Glomerular visceral epithelial cell (primary cell): Measurements from ENCODE around the gene FAM83B.
"Not testable (repeated sequence)": the region's sequence is repeated elsewhere in the genome, so short reads cannot be mapped to it uniquely, and the experiment has no call there.

ENCODE experiments used
- DNase-seq: peaks from one replicate; pipeline ENCODE4 v3.0.0-alpha.2; 2016; ENCODE audit errors: extremely low spot score

The FAM83B gene

GRCh38 chr6:54861905-54862616 lies 15.5 kb downstream of the FAM83B start:
- DNase-seq: no peak

- DNase-seq: no peak
Measured at GRCh38 chr6:54864272-54864671, 17.7 kb downstream of the FAM83B start.

DNA sequence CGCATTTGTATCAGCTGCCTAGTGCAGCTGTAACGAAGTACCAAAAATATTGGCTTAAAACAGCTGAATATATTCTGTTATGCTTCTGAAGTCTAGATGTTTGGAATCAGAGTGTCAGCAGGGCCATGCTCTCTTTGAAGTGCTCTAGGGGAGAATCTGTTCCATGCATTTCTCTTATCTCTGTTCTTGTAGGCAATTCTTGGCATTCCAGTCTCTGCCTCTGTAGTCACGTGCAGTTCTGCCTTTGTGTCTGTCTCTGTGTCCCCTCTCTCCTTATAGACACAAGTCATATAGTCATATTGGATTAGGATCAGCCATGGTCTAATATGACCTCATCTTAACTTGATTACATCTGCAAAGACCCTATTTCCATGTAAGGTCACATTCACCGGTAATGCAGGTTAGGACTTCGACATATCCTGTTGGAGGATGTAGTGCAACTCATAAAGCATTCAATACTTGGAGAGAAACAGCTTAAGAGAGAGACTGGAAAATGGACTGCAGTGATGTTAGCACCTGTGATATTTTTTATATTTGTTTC lies 18.6 kb downstream of the FAM83B start:
- no peak for DNase-seq

GRCh38 chr6:54868556-54868955 lies 22.0 kb downstream of the FAM83B start:
- no peak for DNase-seq

- no peak for DNase-seq
Measured at GRCh38 chr6:54873599-54873998, 27.0 kb downstream of the FAM83B start.

GRCh38 chr6:54874349-54875048 lies 27.9 kb downstream of the FAM83B start:
- DNase-seq: peak; percentile 35

GRCh38 chr6:54875539-54875938 lies 29.0 kb downstream of the FAM83B start:
- DNase-seq: no peak

- no peak for DNase-seq
Measured at GRCh38 chr6:54876365-54876764, 29.8 kb downstream of the FAM83B start.

GRCh38 chr6:54876871-54877270 lies 30.3 kb downstream of the FAM83B start:
- no peak for DNase-seq

GRCh38 chr6:54877713-54878317 lies 31.2 kb downstream of the FAM83B start:
- DNase-seq: peak; percentile 5

DNA sequence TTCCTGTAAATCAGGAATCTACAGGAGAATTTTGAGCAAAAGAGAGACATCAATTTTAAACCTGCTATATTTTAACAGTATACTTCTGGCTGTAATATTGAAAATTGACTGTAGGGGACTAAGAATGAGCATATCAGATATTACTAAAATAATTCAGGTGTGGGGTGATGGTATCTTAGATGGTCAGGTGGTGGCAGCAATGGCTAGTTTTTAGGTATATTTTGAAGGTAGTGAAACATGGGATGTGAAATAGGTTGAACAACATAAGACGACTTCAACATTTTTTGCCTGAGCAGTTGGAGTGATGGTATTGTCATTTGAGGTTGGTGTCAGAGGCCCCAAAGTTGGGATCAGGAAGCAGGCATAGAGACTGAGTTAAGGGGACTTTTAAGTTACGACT lies 32.1 kb downstream of the FAM83B start:
- DNase-seq: no peak

DNA sequence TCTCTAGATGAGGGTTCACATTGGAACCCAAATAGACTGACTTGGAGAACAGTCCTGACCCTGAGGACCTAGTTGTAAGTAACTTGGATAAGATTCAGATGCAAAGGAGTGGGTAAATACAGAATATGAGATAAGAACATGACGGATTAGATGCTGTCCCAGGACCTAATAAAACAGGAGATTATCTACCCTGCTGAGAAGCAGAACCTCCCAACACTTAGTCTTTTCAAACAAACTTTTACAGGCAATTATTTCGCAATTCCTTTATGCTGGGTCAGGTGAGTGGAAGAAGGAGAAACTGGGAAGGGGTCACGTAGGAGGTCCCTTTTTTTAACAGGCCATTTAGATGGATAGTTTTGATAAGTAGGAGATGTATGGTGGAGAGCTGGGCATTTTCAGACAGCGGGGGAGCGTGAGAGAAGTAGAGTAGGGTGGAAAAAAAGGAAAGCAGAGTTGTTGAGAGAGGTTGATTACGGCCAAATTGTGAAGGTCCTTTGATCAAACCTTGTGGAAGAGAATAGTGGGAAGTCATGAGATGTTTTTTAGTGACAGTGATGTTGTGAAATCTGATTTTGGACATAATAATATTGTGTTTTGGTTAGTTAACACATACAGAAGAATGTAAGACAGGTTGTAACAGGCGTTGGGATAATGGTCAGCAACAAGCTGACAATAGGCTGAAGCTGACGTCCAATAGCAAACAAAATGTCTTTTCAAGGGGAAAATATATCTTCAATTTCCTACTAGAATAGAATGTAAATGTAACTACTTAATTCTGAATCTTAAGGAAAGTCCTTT lies 32.8 kb downstream of the FAM83B start:
- no peak for DNase-seq

DNA sequence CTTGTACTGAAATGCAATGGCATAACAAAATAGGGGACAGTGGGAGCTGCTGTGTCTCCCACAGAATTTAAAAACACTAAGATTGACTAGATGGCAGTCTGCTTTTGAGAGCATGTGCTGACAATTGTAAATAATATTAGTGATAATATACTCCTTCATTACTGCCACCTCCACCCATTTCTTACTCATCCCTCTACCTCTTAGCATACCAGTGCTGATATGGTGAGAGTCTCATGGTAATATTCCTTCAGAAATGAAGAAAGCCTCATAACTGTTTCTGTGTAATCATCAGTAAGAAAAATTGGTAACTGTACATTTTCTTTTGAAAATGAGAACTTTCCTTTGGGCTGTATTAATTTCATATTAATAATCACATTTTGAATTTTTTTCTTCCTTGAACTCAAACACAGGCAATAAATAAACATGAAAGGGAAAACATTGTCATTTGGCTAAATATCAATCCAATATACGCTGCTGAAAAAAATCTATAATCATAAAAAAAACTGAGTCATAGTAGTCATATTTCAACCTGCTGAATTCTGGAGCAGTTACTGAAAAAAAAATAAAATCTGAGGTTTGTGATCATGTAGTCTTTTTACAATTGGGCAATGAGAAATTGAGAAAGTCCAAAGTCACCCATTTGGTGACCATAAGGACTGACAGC lies 34.6 kb downstream of the FAM83B start:
- no peak for DNase-seq

GRCh38 chr6:54881891-54882290 lies 35.3 kb downstream of the FAM83B start:
- not testable (repeated sequence) for DNase-seq

DNA sequence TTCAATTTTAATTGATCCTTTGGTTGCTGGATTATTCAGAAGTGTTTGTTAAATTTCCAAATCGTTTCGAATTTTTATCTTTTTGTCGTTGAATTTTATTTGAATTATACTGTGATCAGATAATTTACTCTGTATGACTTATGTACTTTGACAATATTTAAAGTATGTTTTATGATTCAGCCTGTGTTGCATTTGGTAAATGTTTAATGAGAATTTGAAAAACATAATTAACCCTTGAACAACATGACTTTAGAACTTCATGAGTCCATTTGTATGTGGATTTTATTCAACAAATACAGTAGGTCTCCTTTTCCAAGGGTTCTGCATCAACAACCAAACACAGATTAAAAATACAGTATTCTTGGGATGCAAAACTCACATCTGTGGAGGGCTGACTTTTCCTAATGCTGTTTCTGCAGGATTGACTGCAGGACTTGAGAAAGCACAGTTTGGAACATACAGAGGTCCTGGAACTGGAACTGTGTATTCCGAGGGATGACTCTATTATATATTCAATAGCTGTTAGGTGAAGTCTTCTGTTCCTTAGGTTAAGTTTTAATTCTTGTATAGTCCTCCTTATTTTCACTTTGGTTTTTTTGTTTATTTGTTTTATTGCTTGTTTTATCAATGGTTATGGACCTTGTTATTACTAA lies 40.5 kb downstream of the FAM83B start:
- no peak for DNase-seq

DNA sequence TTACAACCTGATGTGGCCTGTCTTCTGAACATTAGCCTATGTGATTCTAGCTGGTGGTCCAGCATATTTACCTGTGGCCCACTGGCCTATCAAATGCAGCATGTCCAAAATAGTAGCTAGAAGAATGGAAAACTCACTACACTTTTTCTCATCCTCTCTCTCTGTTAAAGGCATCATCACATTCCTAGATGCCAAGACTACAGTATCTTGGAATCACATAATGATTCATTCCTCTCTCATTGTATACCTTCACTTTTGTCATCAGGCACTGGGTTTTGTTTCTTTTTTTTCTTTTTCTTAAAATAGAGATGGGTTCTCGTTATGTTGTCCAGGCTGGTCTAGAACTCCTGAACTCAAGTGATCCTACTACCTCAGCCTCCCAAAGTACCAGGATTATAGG lies 45.0 kb downstream of the FAM83B start:
- no peak for DNase-seq

GRCh38 chr6:54892831-54893230 lies 46.3 kb downstream of the FAM83B start:
- DNase-seq: peak; percentile 40

GRCh38 chr6:54893818-54894217 lies 47.2 kb downstream of the FAM83B start:
- no peak for DNase-seq

GRCh38 chr6:54896302-54896701 lies 49.7 kb downstream of the FAM83B start:
- no peak for DNase-seq

GRCh38 chr6:54897462-54898189 lies 51.1 kb downstream of the FAM83B start:
- DNase-seq: no peak
